OCI-LY7 (cell line): ENCODE measurements around the gene GRHL3. TPM values are rescaled to one million over a fixed set of nuclear protein-coding genes. Genes with fewer than 3 reads are reported as not detected.

ENCODE experiments used
- BruUV-seq: library from RNA; stranded (reverse); fragments of 400-500 nt; replicated peaks from 2 replicates; lab custom pipeline; 2021; lab: Mats Ljungman, UMichigan
- CTCF ChIA-PET: fragments of 300-600 bp; sonication (Branson Sonifier 250); formaldehyde crosslinking; loops from one replicate; lab custom pipeline; 2022; ENCODE audit warnings: antibody characterized with exemption; ENCODE audit not compliant: unreplicated experiment; lab: Charles Lee
- POLR2A ChIA-PET: fragments of 300-600 bp; sonication (Branson Sonifier 250); formaldehyde crosslinking; loops from one replicate; lab custom pipeline; 2022; ENCODE audit warnings: antibody characterized with exemption; lab: Charles Lee
- DNase-seq: peaks from one replicate; pipeline ENCODE4 v3.0.0-alpha.2; 2015; ENCODE audit warnings: low spot score
- H2AFZ ChIP-seq: fragments of 200-600 bp; sonication (generic), shearing (Covaris generic); 2 replicates; pipeline ENCODE4 v1.6.1; 2014; ENCODE audit warnings: mild to moderate bottlenecking, antibody characterized with exemption, low read length, moderate library complexity
- H3K27ac ChIP-seq: fragments of 200-600 bp; sonication (generic); 2 replicates; pipeline ENCODE4 v1.5.1; 2014; ENCODE audit warnings: mixed run types, low read depth, mild to moderate bottlenecking, moderate library complexity, low read length, inconsistent platforms; ENCODE audit not compliant: poor library complexity, severe bottlenecking
- H3K36me3 ChIP-seq: fragments of 200-600 bp; sonication (generic); 2 replicates; pipeline ENCODE4 v1.6.1; 2014; ENCODE audit warnings: mild to moderate bottlenecking, antibody characterized with exemption, low read length, moderate library complexity, mixed read lengths; ENCODE audit not compliant: insufficient read depth
- H3K4me1 ChIP-seq: fragments of 200-600 bp; sonication (generic); 2 replicates; pipeline ENCODE4 v1.5.1; 2014; ENCODE audit warnings: mild to moderate bottlenecking, low read length; ENCODE audit not compliant: insufficient read depth, poor library complexity, severe bottlenecking
- H3K4me2 ChIP-seq: fragments of 200-600 bp; sonication (generic); 2 replicates; pipeline ENCODE4 v1.6.1; 2014; ENCODE audit warnings: mild to moderate bottlenecking, low read length
- H3K4me3 ChIP-seq: fragments of 200-600 bp; sonication (generic); 2 replicates; pipeline ENCODE4 v1.5.1; 2014; ENCODE audit warnings: mild to moderate bottlenecking, low read depth, low read length; ENCODE audit not compliant: poor library complexity, severe bottlenecking
- H3K79me2 ChIP-seq: fragments of 200-600 bp; sonication (generic); 2 replicates; pipeline ENCODE4 v1.6.1; 2016; ENCODE audit warnings: low read depth, mild to moderate bottlenecking, low read length, moderate library complexity, mixed read lengths; ENCODE audit not compliant: insufficient read depth
- H3K9me2 ChIP-seq: fragments of 200-600 bp; sonication (generic); 2 replicates; pipeline ENCODE4 v1.6.1; 2016; ENCODE audit warnings: mild to moderate bottlenecking, low read length, mixed read lengths; ENCODE audit not compliant: insufficient read depth
- H3K9me3 ChIP-seq: fragments of 200-600 bp; sonication (generic); 2 replicates; pipeline ENCODE4 v1.6.1; 2014; ENCODE audit warnings: mild to moderate bottlenecking, mixed run types, low read length, mixed read lengths
- H4K20me1 ChIP-seq: fragments of 200-600 bp; sonication (generic); 2 replicates; pipeline ENCODE4 v1.6.1; 2014; ENCODE audit warnings: mild to moderate bottlenecking, antibody characterized with exemption, low read length, moderate library complexity, mixed read lengths; ENCODE audit not compliant: insufficient read depth
- EZH2phosphoT487 ChIP-seq: fragments of 200-600 bp; sonication (generic); IDR thresholded peaks from 2 replicates; pipeline ENCODE4 v1.6.1; 2018; ENCODE audit warnings: low read depth, borderline replicate concordance, mild to moderate bottlenecking, mixed run types, antibody characterized with exemption, low read length, moderate library complexity, mixed read lengths
- intact Hi-C: fragments of 100-400 bp; cut with micrococcal nuclease; formaldehyde crosslinking; loops from one replicate; pipeline ENCODE4 v1.10.0; 2022; ENCODE audit not compliant: unreplicated experiment
- total RNA-seq, 2 experiments: library from RNA; depleted of rRNA in 1 of 2; stranded (reverse); fragments of >200 nt in 1 of 2; shearing (Covaris generic) in 1 of 2; gene quantifications; 2 replicates each; pipeline ENCODE4 v1.2.3, GENCODE V29; 2014 to 2022
- TF ChIP-seq, protein P1 (sequence below): fragments of 200-600 bp; sonication (generic); conservative IDR thresholded peaks from 2 replicates; pipeline ENCODE4 v1.5.1; 2014; ENCODE audit warnings: mild to moderate bottlenecking, antibody characterized with exemption, low read length, moderate library complexity, mixed read lengths

GRHL3 gene
- total RNA-seq, 2 experiments from 2014 or later, result 0.09 to 0.65 TPM

DNA sequence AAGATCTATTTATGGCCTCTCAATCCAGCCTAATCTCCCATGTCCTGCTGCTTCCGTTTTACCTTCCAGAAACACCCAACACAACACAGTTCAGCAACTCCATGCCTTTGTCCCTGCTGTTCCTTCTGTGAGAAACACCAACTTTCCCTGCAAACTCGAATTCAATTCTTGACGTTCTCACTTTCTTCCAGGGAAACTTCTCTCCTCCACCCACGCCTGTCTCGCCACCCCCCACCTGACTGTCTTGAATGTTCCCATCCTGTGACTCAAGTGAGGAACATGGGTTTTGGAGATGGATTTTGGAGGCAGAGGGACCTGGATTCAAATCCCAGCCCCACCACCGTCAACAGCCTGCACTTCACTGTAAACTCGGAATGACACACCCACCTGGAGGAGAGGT is 44.8 kb downstream of the GRHL3 start:
- Histone ChIP-seq H4K20me1 (no peaks in the 10 kb centered on the region), H3K9me2 (no peaks in the 10 kb centered on the region), H3K27ac (no peak overlapping the region), H2AFZ (no peak overlapping the region), H3K79me2 (no peaks in the 10 kb centered on the region), H3K36me3 (no peaks in the 10 kb centered on the region), H3K4me3 (no peak overlapping the region), H3K9me3 (no peaks in the 10 kb centered on the region), H3K4me2 (no peak overlapping the region), H3K4me1 (no peaks in the 10 kb centered on the region)
- TF ChIP-seq, protein P1, sequence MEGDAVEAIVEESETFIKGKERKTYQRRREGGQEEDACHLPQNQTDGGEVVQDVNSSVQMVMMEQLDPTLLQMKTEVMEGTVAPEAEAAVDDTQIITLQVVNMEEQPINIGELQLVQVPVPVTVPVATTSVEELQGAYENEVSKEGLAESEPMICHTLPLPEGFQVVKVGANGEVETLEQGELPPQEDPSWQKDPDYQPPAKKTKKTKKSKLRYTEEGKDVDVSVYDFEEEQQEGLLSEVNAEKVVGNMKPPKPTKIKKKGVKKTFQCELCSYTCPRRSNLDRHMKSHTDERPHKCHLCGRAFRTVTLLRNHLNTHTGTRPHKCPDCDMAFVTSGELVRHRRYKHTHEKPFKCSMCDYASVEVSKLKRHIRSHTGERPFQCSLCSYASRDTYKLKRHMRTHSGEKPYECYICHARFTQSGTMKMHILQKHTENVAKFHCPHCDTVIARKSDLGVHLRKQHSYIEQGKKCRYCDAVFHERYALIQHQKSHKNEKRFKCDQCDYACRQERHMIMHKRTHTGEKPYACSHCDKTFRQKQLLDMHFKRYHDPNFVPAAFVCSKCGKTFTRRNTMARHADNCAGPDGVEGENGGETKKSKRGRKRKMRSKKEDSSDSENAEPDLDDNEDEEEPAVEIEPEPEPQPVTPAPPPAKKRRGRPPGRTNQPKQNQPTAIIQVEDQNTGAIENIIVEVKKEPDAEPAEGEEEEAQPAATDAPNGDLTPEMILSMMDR, result no peak
- TF ChIP-seq EZH2phosphoT487, result no peak
- BruUV-seq, result no TSS peak
- intact Hi-C loops, result no loop called here
- CTCF ChIA-PET, result no interaction called here
- DNase-seq, result no peak
- POLR2A ChIA-PET, result no interaction called here

DNA sequence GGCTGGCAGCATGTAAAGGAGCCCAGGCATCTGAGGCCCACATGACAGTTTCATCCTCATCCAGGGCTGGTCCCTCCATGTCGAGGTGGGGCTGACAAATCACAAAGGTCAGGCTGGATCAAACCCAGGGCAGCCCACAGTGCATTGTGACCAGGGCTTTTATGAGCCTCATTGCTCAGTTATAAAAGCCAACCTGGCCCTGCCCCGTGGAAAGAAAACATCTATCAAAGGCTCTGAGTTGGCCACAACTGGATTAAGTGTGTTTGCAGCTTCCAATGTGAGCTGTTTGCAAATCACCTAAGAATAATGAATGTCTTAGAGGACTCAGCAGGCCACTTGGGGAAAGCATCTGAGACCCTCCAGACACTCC is 45.4 kb downstream of the GRHL3 start:
- no peaks in the 10 kb centered on the region for H3K9me2 ChIP-seq
- H3K79me2 ChIP-seq, result no peaks in the 10 kb centered on the region
- ChIA-PET CTCF (no interaction called here), POLR2A (no interaction called here)
- no peak overlapping the region for H2AFZ ChIP-seq
- no peak for DNase-seq
- H3K4me1 ChIP-seq, result no peaks in the 10 kb centered on the region
- H3K4me2 ChIP-seq, result no peak overlapping the region
- H3K27ac ChIP-seq, result no peak overlapping the region
- intact Hi-C loops, result no loop called here
- no peaks in the 10 kb centered on the region for H4K20me1 ChIP-seq
- no peak overlapping the region for H3K4me3 ChIP-seq
- H3K9me3 ChIP-seq, result no peaks in the 10 kb centered on the region
- BruUV-seq, result no TSS peak
- H3K36me3 ChIP-seq, result no peaks in the 10 kb centered on the region
- TF ChIP-seq, protein P1, result no peak
- TF ChIP-seq EZH2phosphoT487, result no peak

DNA sequence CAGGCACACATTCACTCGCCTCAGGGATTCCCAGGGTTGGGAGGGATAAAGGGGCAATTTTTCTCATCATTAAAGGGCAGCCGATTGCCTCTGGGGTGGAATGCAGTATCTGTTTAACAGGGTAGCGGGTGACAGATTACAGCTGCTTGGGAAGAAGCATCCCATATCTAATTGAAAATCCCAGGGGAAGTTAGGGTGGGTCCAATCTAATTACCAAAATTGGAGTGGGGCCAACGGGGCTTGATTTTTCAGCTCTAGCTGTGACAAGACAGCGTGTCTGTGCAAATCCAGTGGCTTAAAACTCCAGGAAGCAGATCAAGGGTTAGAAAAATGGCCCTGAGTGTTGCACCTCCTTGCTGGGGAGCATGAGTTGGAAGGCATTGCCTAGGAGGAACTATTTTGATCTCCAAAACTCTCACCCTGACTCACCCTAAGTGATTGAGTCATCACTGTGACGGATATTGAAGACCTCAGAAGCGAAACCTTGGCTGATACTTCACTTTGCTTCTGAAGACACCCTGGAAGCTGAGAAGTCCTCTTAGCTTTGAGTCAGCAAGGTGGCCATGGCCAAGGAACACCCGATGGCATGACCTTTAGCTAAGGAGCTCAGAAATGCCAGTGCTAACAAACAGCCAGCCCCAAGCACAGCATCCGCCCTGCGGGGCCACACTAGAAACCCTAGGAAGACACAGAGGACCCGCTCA is 46.0 kb downstream of the GRHL3 start:
- POLR2A ChIA-PET, result interaction anchor here (0.6 to 1.3 kb wide), 2 partner anchors 14 to 368 kb away, joined by 3 read pairs; no protein-coding TSS in a partner anchor
- no peaks in the 10 kb centered on the region for H3K9me3 ChIP-seq
- BruUV-seq, result no TSS peak
- H3K4me3 ChIP-seq, result no peak overlapping the region
- TF ChIP-seq, protein P1, result no peak
- no peak for TF ChIP-seq EZH2phosphoT487
- H3K4me2 ChIP-seq, result no peak overlapping the region
- CTCF ChIA-PET, result no interaction called here
- H3K36me3 ChIP-seq, result no peaks in the 10 kb centered on the region
- H3K27ac ChIP-seq, result no peak overlapping the region
- H4K20me1 ChIP-seq, result no peaks in the 10 kb centered on the region
- H3K9me2 ChIP-seq, result no peaks in the 10 kb centered on the region
- DNase-seq, result no peak
- intact Hi-C loops, result no loop called here
- H3K79me2 ChIP-seq, result no peaks in the 10 kb centered on the region
- H3K4me1 ChIP-seq, result no peaks in the 10 kb centered on the region
- H2AFZ ChIP-seq, result no peak overlapping the region
